ENCODE data around the gene PTPRE. TPM values are rescaled to one million over a fixed set of nuclear protein-coding genes. Genes with fewer than 3 reads are reported as not detected.

PTPRE gene
- total and polyA plus RNA-seq, 7 donors = 0.48 to 4.5 (median 2.7) TPM

- no peak for TF ChIP-seq CTCF (IDR thresholded peaks at IDR 0.05)
- intact Hi-C loops (cut with DNase I) = no loop called here
- no peaks in the 10 kb centered on the region for H3K36me3 ChIP-seq (ENCODE audit: insufficient read depth in 1 of 2, low read depth in 1 of 2)
- no peak overlapping the region for H3K27ac ChIP-seq
- WGBS, 3 donors = 46 to 78% (median 47%) methylated on average over 19 of the region's 19 CpGs
- peaks cover 0 to 2% (median 0%) of the 10 kb centered on the region in 3 donors for H3K27me3 ChIP-seq (ENCODE audit: insufficient read depth in 3 of 3, low read length in 2 of 3)
- no peaks in the 10 kb centered on the region for H3K9me3 ChIP-seq
- no peaks in the 10 kb centered on the region for H3K4me1 ChIP-seq
- DNase-seq (no peak), ATAC-seq (no peak)
- no peak overlapping the region for H3K4me3 ChIP-seq
Observed at GRCh38 chr10:128022261-128023196, 115.6 kb downstream of the PTPRE start.

GRCh38 chr10:128024426-128024825 is 117.5 kb downstream of the PTPRE start:
- intact Hi-C loops (cut with DNase I) = no loop called here
- H3K27me3 ChIP-seq (ENCODE audit: insufficient read depth in 3 of 3, low read length in 2 of 3) = peaks cover 0 to 2% (median 0%) of the 10 kb centered on the region in 3 donors
- no peak for TF ChIP-seq CTCF (IDR thresholded peaks at IDR 0.05)
- H3K4me3 ChIP-seq = no peak overlapping the region
- ATAC-seq (no peak), DNase-seq (no peak)
- H3K9me3 ChIP-seq = no peaks in the 10 kb centered on the region
- H3K36me3 ChIP-seq (ENCODE audit: insufficient read depth in 1 of 2, low read depth in 1 of 2) = no peaks in the 10 kb centered on the region
- no peak overlapping the region for H3K27ac ChIP-seq
- 66 to 69% (median 68%) methylated on average over 8 of the region's 8 CpGs for WGBS, 3 donors
- H3K4me1 ChIP-seq = no peaks in the 10 kb centered on the region

GRCh38 chr10:128025437-128025836 is 118.5 kb downstream of the PTPRE start:
- Histone ChIP-seq H3K27ac (no peak overlapping the region), H3K36me3 (ENCODE audit: insufficient read depth in 1 of 2, low read depth in 1 of 2) (no peaks in the 10 kb centered on the region), H3K4me3 (no peak overlapping the region), H3K4me1 (no peaks in the 10 kb centered on the region), H3K27me3 (ENCODE audit: insufficient read depth in 3 of 3, low read length in 2 of 3) (peaks cover 0 to 2% (median 0%) of the 10 kb centered on the region in 3 donors), H3K9me3 (no peaks in the 10 kb centered on the region)
- 83 to 91% (median 85%) methylated on average over 8 of the region's 8 CpGs for WGBS, 3 donors
- DNase-seq = no peak
- intact Hi-C loops (cut with DNase I) = no loop called here
- no peak for ATAC-seq
- no peak for TF ChIP-seq CTCF (IDR thresholded peaks at IDR 0.05)

- H3K27me3 ChIP-seq (ENCODE audit: insufficient read depth in 3 of 3, low read length in 2 of 3) = peaks cover 0 to 2% (median 0%) of the 10 kb centered on the region in 3 donors
- no peaks in the 10 kb centered on the region for H3K4me1 ChIP-seq
- WGBS, 3 donors = 75 to 92% (median 87%) methylated on average over 6 of the region's 6 CpGs
- no peaks in the 10 kb centered on the region for H3K9me3 ChIP-seq
- DNase-seq (no peak), ATAC-seq (no peak)
- H3K27ac ChIP-seq = no peak overlapping the region
- intact Hi-C loops (cut with DNase I) = no loop called here
- TF ChIP-seq CTCF (IDR thresholded peaks at IDR 0.05) = no peak
- H3K36me3 ChIP-seq (ENCODE audit: insufficient read depth in 1 of 2, low read depth in 1 of 2) = no peaks in the 10 kb centered on the region
- H3K4me3 ChIP-seq = no peak overlapping the region
Observed at GRCh38 chr10:128025951-128026350, 119.0 kb downstream of the PTPRE start.
